ENCODE results near the gene ADM2.

GRCh38 chr22:50445071-50445879 is 36.1 kb upstream of the ADM2 start:
- TF ChIP-seq CTCF (IDR thresholded peaks at IDR 0.05; ENCODE audit: insufficient read depth, low read depth, low read length), result no peak
- no peak for TF ChIP-seq EZH2 (IDR thresholded peaks at IDR 0.05; ENCODE audit: insufficient read depth, low read length)
